ENCODE data around the gene ANKRD40.

The ANKRD40 gene

DNA sequence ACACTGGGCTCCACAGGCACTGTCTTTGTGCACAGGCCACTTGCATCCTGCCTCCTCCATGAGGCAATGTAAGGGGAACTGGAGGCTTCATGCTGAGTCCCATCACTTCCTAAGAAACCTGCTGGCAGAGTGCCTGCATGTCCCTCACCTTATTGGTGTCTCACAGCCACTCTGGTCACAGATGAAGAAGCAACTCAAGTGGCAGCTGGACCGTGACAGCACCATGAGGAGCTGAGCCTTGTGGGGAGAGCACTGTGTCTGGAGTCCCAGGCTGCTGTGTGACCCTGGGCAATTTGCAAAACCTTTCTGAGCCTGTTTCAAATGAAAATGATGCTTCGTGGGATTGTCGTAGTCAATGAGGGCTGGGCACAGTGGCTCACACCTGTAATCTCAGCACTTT, 19.5 kb downstream of the ANKRD40 start:
- H3K9ac ChIP-seq (ENCODE audit: low read length) = no peak overlapping the region
- H3K4me3 ChIP-seq (ENCODE audit: low read length) = no peak overlapping the region
- peaks cover 38% of the 10 kb centered on the region for H3K4me1 ChIP-seq (ENCODE audit: control insufficient read depth, insufficient read depth, low read length)
- H3K27me3 ChIP-seq (ENCODE audit: control insufficient read depth, insufficient read depth, low read length) = no peaks in the 10 kb centered on the region
- H3K27ac ChIP-seq (ENCODE audit: low read depth, low read length) = no peak overlapping the region
- peaks cover under 1% of the 10 kb centered on the region for H3K36me3 ChIP-seq (ENCODE audit: control insufficient read depth, insufficient read depth, low read length)

- H3K4me1 ChIP-seq (ENCODE audit: control insufficient read depth, insufficient read depth, low read length) = peaks cover 30% of the 10 kb centered on the region
- H3K36me3 ChIP-seq (ENCODE audit: control insufficient read depth, insufficient read depth, low read length) = no peaks in the 10 kb centered on the region
- H3K9ac ChIP-seq (ENCODE audit: low read length) = no peak overlapping the region
- H3K27ac ChIP-seq (ENCODE audit: low read depth, low read length) = peak overlapping the region; percentile 69
- no peak overlapping the region for H3K4me3 ChIP-seq (ENCODE audit: low read length)
- no peaks in the 10 kb centered on the region for H3K27me3 ChIP-seq (ENCODE audit: control insufficient read depth, insufficient read depth, low read length)
Measured at GRCh38 chr17:50687200-50688066, 20.3 kb downstream of the ANKRD40 start.

DNA sequence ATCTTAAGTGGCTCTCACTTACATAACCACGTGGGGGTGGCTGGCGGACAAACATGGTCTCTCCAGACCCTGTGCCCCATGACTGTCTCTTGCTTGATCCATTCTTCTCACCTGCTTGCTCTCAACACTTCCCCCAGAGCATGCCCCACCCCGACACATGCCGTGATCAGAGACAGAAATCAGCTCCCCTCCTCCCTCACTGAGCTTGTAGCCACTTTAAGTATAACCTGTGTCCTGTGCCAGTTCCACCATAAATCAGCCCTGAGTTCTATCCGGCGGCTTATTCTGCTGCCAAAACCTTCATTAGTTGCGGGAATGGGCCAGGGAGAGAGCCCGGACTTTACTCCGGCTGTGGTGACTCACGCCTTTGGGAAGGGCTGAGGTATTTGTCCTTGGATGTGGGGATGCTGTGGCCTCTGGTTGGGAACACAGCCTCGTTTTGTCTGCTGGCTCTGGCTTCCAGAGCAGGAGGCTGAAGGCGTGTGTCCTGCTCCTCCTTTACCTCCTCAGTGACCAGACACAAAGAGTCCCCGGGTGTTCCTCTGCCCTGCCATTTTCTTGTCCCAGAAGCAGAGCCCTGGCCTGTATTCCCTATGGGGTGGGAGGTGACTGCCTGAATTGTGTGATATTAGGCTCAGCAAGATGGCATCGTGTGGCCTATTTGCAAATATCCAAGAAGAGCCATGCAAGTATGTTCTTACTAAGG, 21.1 kb downstream of the ANKRD40 start:
- Histone ChIP-seq H3K9ac (ENCODE audit: low read length) (no peak overlapping the region), H3K4me1 (ENCODE audit: control insufficient read depth, insufficient read depth, low read length) (peaks cover 23% of the 10 kb centered on the region), H3K27me3 (ENCODE audit: control insufficient read depth, insufficient read depth, low read length) (no peaks in the 10 kb centered on the region), H3K36me3 (ENCODE audit: control insufficient read depth, insufficient read depth, low read length) (no peaks in the 10 kb centered on the region), H3K27ac (ENCODE audit: low read depth, low read length) (peak overlapping the region; percentile 69), H3K4me3 (ENCODE audit: low read length) (peak overlapping the region; percentile 1)

- Histone ChIP-seq H3K4me3 (ENCODE audit: low read length) (peak overlapping the region; percentile 1), H3K27me3 (ENCODE audit: control insufficient read depth, insufficient read depth, low read length) (no peaks in the 10 kb centered on the region), H3K9ac (ENCODE audit: low read length) (no peak overlapping the region), H3K27ac (ENCODE audit: low read depth, low read length) (peak overlapping the region; percentile 69), H3K4me1 (ENCODE audit: control insufficient read depth, insufficient read depth, low read length) (peaks cover 19% of the 10 kb centered on the region), H3K36me3 (ENCODE audit: control insufficient read depth, insufficient read depth, low read length) (no peaks in the 10 kb centered on the region)
Measured at GRCh38 chr17:50685691-50686493, 21.8 kb downstream of the ANKRD40 start.

- peaks cover 16% of the 10 kb centered on the region for H3K4me1 ChIP-seq (ENCODE audit: control insufficient read depth, insufficient read depth, low read length)
- H3K27ac ChIP-seq (ENCODE audit: low read depth, low read length) = no peak overlapping the region
- H3K9ac ChIP-seq (ENCODE audit: low read length) = no peak overlapping the region
- no peaks in the 10 kb centered on the region for H3K27me3 ChIP-seq (ENCODE audit: control insufficient read depth, insufficient read depth, low read length)
- H3K36me3 ChIP-seq (ENCODE audit: control insufficient read depth, insufficient read depth, low read length) = no peaks in the 10 kb centered on the region
- no peak overlapping the region for H3K4me3 ChIP-seq (ENCODE audit: low read length)
Measured at GRCh38 chr17:50685334-50685665, 22.4 kb downstream of the ANKRD40 start.

DNA sequence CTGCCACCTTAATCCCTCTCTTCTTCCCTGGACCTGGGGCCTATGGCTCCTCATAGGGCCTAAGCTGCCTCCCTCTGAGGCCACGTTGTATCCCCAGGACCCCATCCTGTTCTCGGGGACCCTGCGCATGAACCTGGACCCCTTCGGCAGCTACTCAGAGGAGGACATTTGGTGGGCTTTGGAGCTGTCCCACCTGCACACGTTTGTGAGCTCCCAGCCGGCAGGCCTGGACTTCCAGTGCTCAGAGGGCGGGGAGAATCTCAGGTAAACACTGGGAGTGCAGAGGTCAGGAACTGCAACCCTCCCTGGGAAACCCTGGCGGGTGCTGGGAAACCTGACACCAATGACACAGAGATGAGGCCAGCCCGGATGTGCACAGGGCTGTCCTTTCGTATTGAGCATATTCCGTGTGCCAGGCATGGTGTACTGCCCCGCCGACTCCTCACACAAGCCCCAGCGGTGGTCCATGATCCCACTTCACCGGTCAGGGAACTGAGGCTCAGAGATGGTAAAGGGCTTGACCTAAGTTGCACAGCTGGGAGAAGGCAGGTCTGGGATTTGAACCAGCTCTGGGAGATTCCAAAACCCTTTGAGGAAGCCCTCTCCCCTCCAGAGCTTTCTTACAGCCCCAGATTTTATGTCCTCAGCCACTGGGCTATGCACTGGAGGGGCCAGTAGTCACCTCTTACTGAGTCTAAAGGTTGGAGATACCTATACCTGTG, 22.9 kb downstream of the ANKRD40 start:
- no peak overlapping the region for H3K9ac ChIP-seq (ENCODE audit: low read length)
- no peaks in the 10 kb centered on the region for H3K27me3 ChIP-seq (ENCODE audit: control insufficient read depth, insufficient read depth, low read length)
- no peak overlapping the region for H3K4me3 ChIP-seq (ENCODE audit: low read length)
- H3K4me1 ChIP-seq (ENCODE audit: control insufficient read depth, insufficient read depth, low read length) = peaks cover 16% of the 10 kb centered on the region
- no peak overlapping the region for H3K27ac ChIP-seq (ENCODE audit: low read depth, low read length)
- H3K36me3 ChIP-seq (ENCODE audit: control insufficient read depth, insufficient read depth, low read length) = no peaks in the 10 kb centered on the region

DNA sequence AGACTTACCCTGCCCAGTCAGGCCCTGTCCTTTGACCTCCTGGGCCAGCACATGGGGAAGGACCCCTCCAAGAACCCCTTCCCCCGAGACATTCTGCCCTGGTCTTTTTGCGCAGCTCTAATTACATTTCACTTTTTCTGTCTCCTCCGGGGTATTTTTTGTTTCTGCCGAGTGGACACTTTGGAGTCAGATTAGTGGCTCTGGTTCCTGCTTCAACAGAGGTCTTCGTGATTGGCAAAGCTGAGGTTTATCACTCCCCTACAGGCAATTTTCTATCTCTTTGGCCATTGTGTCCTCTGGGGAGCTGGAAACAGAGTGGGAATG, 23.5 kb downstream of the ANKRD40 start:
- peaks cover 16% of the 10 kb centered on the region for H3K4me1 ChIP-seq (ENCODE audit: control insufficient read depth, insufficient read depth, low read length)
- no peak overlapping the region for H3K27ac ChIP-seq (ENCODE audit: low read depth, low read length)
- H3K36me3 ChIP-seq (ENCODE audit: control insufficient read depth, insufficient read depth, low read length) = no peaks in the 10 kb centered on the region
- no peaks in the 10 kb centered on the region for H3K27me3 ChIP-seq (ENCODE audit: control insufficient read depth, insufficient read depth, low read length)
- no peak overlapping the region for H3K9ac ChIP-seq (ENCODE audit: low read length)
- H3K4me3 ChIP-seq (ENCODE audit: low read length) = no peak overlapping the region

GRCh38 chr17:50683434-50684287, 24.1 kb downstream of the ANKRD40 start:
- Histone ChIP-seq H3K4me3 (ENCODE audit: low read length) (no peak overlapping the region), H3K36me3 (ENCODE audit: control insufficient read depth, insufficient read depth, low read length) (no peaks in the 10 kb centered on the region), H3K27ac (ENCODE audit: low read depth, low read length) (no peak overlapping the region), H3K27me3 (ENCODE audit: control insufficient read depth, insufficient read depth, low read length) (no peaks in the 10 kb centered on the region), H3K4me1 (ENCODE audit: control insufficient read depth, insufficient read depth, low read length) (peaks cover 16% of the 10 kb centered on the region), H3K9ac (ENCODE audit: low read length) (no peak overlapping the region)

GRCh38 chr17:50682938-50683337, 24.8 kb downstream of the ANKRD40 start:
- Histone ChIP-seq H3K36me3 (ENCODE audit: control insufficient read depth, insufficient read depth, low read length) (no peaks in the 10 kb centered on the region), H3K4me3 (ENCODE audit: low read length) (no peak overlapping the region), H3K4me1 (ENCODE audit: control insufficient read depth, insufficient read depth, low read length) (peaks cover 16% of the 10 kb centered on the region), H3K9ac (ENCODE audit: low read length) (no peak overlapping the region), H3K27ac (ENCODE audit: low read depth, low read length) (no peak overlapping the region), H3K27me3 (ENCODE audit: control insufficient read depth, insufficient read depth, low read length) (no peaks in the 10 kb centered on the region)

DNA sequence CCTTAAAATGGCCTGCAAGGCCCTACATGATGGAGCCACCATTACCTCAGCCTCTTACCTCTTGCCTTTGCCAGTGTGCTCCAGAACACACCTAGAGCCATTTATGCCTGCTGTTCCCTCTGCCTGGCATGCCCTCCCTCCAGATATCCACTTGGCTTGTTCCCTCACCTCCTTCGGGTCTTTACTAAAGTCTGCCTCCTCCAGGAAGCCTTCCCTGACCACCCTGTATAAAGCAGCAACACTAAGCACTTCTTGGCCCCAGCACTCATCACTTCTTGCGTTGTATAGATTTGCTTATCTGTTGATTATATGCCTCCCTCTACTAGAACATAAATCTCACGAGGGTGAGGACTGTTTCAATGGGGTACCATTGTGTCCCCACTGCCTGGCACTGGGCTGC, 25.3 kb downstream of the ANKRD40 start:
- H3K36me3 ChIP-seq (ENCODE audit: control insufficient read depth, insufficient read depth, low read length) = no peaks in the 10 kb centered on the region
- H3K9ac ChIP-seq (ENCODE audit: low read length) = no peak overlapping the region
- H3K27ac ChIP-seq (ENCODE audit: low read depth, low read length) = no peak overlapping the region
- H3K4me3 ChIP-seq (ENCODE audit: low read length) = no peak overlapping the region
- H3K27me3 ChIP-seq (ENCODE audit: control insufficient read depth, insufficient read depth, low read length) = no peaks in the 10 kb centered on the region
- H3K4me1 ChIP-seq (ENCODE audit: control insufficient read depth, insufficient read depth, low read length) = peaks cover 15% of the 10 kb centered on the region

- no peak overlapping the region for H3K27ac ChIP-seq (ENCODE audit: low read depth, low read length)
- peaks cover 6% of the 10 kb centered on the region for H3K4me1 ChIP-seq (ENCODE audit: control insufficient read depth, insufficient read depth, low read length)
- no peak overlapping the region for H3K4me3 ChIP-seq (ENCODE audit: low read length)
- no peak overlapping the region for H3K9ac ChIP-seq (ENCODE audit: low read length)
- H3K27me3 ChIP-seq (ENCODE audit: control insufficient read depth, insufficient read depth, low read length) = no peaks in the 10 kb centered on the region
- H3K36me3 ChIP-seq (ENCODE audit: control insufficient read depth, insufficient read depth, low read length) = no peaks in the 10 kb centered on the region
Measured at GRCh38 chr17:50681263-50682200, 26.2 kb downstream of the ANKRD40 start.
